Skeletal muscle satellite cell (primary cell): ENCODE results near the gene GPR143.

ENCODE experiments used
- H3K27me3 ChIP-seq: 2 replicates; pipeline ENCODE4 v1.7.0; 2013; ENCODE audit warnings: low read length; ENCODE audit not compliant: control insufficient read depth, insufficient read depth
- H3K36me3 ChIP-seq: 2 replicates; pipeline ENCODE4 v1.7.0; 2013; ENCODE audit warnings: mild to moderate bottlenecking, control low read depth, low read length; ENCODE audit not compliant: insufficient read depth
- H3K4me1 ChIP-seq: 2 replicates; pipeline ENCODE4 v1.7.0; 2013; ENCODE audit warnings: low read length; ENCODE audit not compliant: control insufficient read depth, insufficient read depth
- H3K4me2 ChIP-seq: 2 replicates; pipeline ENCODE4 v1.7.0; 2013; ENCODE audit warnings: mild to moderate bottlenecking, low read length
- H3K4me3 ChIP-seq: 2 replicates; pipeline ENCODE4 v1.7.0; 2013; ENCODE audit warnings: low read length
- H3K9ac ChIP-seq: 2 replicates; pipeline ENCODE4 v1.7.0; 2013; ENCODE audit warnings: mild to moderate bottlenecking, low read depth, low read length, moderate library complexity
- H3K9me3 ChIP-seq: replicated peaks from 2 replicates; pipeline ENCODE4 v1.7.0; 2013; ENCODE audit warnings: mild to moderate bottlenecking, control low read depth, low read length

Gene GPR143

GRCh38 chrX:9704876-9705465 lies 60.7 kb downstream of the GPR143 start:
- Histone ChIP-seq H3K36me3 (no peaks in the 10 kb centered on the region), H3K4me2 (no peak overlapping the region), H3K4me1 (peaks cover 5% of the 10 kb centered on the region), H3K9me3 (no peaks in the 10 kb centered on the region), H3K9ac (no peak overlapping the region), H3K4me3 (no peak overlapping the region), H3K27me3 (no peaks in the 10 kb centered on the region)

- H3K27me3 ChIP-seq, result no peaks in the 10 kb centered on the region
Observed at GRCh38 chrX:9703406-9703805, 62.2 kb downstream of the GPR143 start.

GRCh38 chrX:9701790-9702189 lies 63.9 kb downstream of the GPR143 start:
- H3K9ac ChIP-seq, result no peak overlapping the region
- no peaks in the 10 kb centered on the region for H3K9me3 ChIP-seq
- no peak overlapping the region for H3K4me3 ChIP-seq
- no peaks in the 10 kb centered on the region for H3K36me3 ChIP-seq
- H3K4me1 ChIP-seq, result no peaks in the 10 kb centered on the region
- no peaks in the 10 kb centered on the region for H3K27me3 ChIP-seq
- no peak overlapping the region for H3K4me2 ChIP-seq

More at GRCh38 chrX:9703406-9703805, 62.2 kb downstream of the GPR143 start:
- H3K9ac ChIP-seq, result no peak overlapping the region
- H3K4me3 ChIP-seq, result no peak overlapping the region
- no peaks in the 10 kb centered on the region for H3K36me3 ChIP-seq
- H3K9me3 ChIP-seq, result no peaks in the 10 kb centered on the region
- peaks cover 5% of the 10 kb centered on the region for H3K4me1 ChIP-seq
- no peak overlapping the region for H3K4me2 ChIP-seq

- no peak overlapping the region for H3K4me2 ChIP-seq
- H3K36me3 ChIP-seq, result no peaks in the 10 kb centered on the region
- no peak overlapping the region for H3K4me3 ChIP-seq
- no peaks in the 10 kb centered on the region for H3K4me1 ChIP-seq
- H3K9me3 ChIP-seq, result no peaks in the 10 kb centered on the region
- no peak overlapping the region for H3K9ac ChIP-seq
- H3K27me3 ChIP-seq, result no peaks in the 10 kb centered on the region
Observed at GRCh38 chrX:9700555-9700954, 65.1 kb downstream of the GPR143 start.

GRCh38 chrX:9698576-9698975 lies 67.1 kb downstream of the GPR143 start:
- Histone ChIP-seq H3K4me3 (no peak overlapping the region), H3K9me3 (no peaks in the 10 kb centered on the region)

GRCh38 chrX:9693307-9694001 lies 72.2 kb downstream of the GPR143 start:
- H3K36me3 ChIP-seq, result peaks cover 4% of the 10 kb centered on the region
- H3K27me3 ChIP-seq, result no peaks in the 10 kb centered on the region
- no peak overlapping the region for H3K9ac ChIP-seq
- no peak overlapping the region for H3K4me3 ChIP-seq
- no peaks in the 10 kb centered on the region for H3K9me3 ChIP-seq
- no peaks in the 10 kb centered on the region for H3K4me1 ChIP-seq
- no peak overlapping the region for H3K4me2 ChIP-seq

More at GRCh38 chrX:9698576-9698975, 67.1 kb downstream of the GPR143 start:
- no peak overlapping the region for H3K9ac ChIP-seq
- no peaks in the 10 kb centered on the region for H3K27me3 ChIP-seq
- no peaks in the 10 kb centered on the region for H3K36me3 ChIP-seq
- no peak overlapping the region for H3K4me2 ChIP-seq
- no peaks in the 10 kb centered on the region for H3K4me1 ChIP-seq

GRCh38 chrX:9690046-9690445 lies 75.6 kb downstream of the GPR143 start:
- H3K27me3 ChIP-seq, result no peaks in the 10 kb centered on the region
- H3K36me3 ChIP-seq, result peaks cover 4% of the 10 kb centered on the region
- no peak overlapping the region for H3K4me2 ChIP-seq
- no peaks in the 10 kb centered on the region for H3K4me1 ChIP-seq
- H3K9ac ChIP-seq, result no peak overlapping the region
- no peaks in the 10 kb centered on the region for H3K9me3 ChIP-seq
- no peak overlapping the region for H3K4me3 ChIP-seq

- Histone ChIP-seq H3K36me3 (peaks cover 4% of the 10 kb centered on the region), H3K4me3 (no peak overlapping the region), H3K27me3 (no peaks in the 10 kb centered on the region)
Observed at GRCh38 chrX:9688833-9689232, 76.8 kb downstream of the GPR143 start.

GRCh38 chrX:9687899-9688298 lies 77.7 kb downstream of the GPR143 start:
- Histone ChIP-seq H3K27me3 (no peaks in the 10 kb centered on the region), H3K4me2 (no peak overlapping the region), H3K9me3 (no peaks in the 10 kb centered on the region), H3K4me1 (no peaks in the 10 kb centered on the region), H3K9ac (no peak overlapping the region), H3K4me3 (no peak overlapping the region), H3K36me3 (no peaks in the 10 kb centered on the region)

More at GRCh38 chrX:9688833-9689232, 76.8 kb downstream of the GPR143 start:
- no peaks in the 10 kb centered on the region for H3K9me3 ChIP-seq
- H3K4me2 ChIP-seq, result no peak overlapping the region
- no peaks in the 10 kb centered on the region for H3K4me1 ChIP-seq
- H3K9ac ChIP-seq, result no peak overlapping the region

GRCh38 chrX:9683350-9683749 lies 82.3 kb downstream of the GPR143 start:
- H3K9ac ChIP-seq, result no peak overlapping the region
- H3K36me3 ChIP-seq, result no peaks in the 10 kb centered on the region
- no peak overlapping the region for H3K4me2 ChIP-seq
- H3K4me3 ChIP-seq, result no peak overlapping the region
- no peaks in the 10 kb centered on the region for H3K27me3 ChIP-seq
- no peaks in the 10 kb centered on the region for H3K4me1 ChIP-seq
- no peaks in the 10 kb centered on the region for H3K9me3 ChIP-seq

- H3K27me3 ChIP-seq, result no peaks in the 10 kb centered on the region
- H3K4me3 ChIP-seq, result no peak overlapping the region
- no peaks in the 10 kb centered on the region for H3K9me3 ChIP-seq
- no peak overlapping the region for H3K9ac ChIP-seq
- no peak overlapping the region for H3K4me2 ChIP-seq
- no peaks in the 10 kb centered on the region for H3K4me1 ChIP-seq
- H3K36me3 ChIP-seq, result no peaks in the 10 kb centered on the region
Observed at GRCh38 chrX:9682861-9683260, 82.8 kb downstream of the GPR143 start.

- Histone ChIP-seq H3K9ac (no peak overlapping the region), H3K9me3 (no peaks in the 10 kb centered on the region), H3K27me3 (no peaks in the 10 kb centered on the region), H3K4me3 (no peak overlapping the region), H3K4me1 (no peaks in the 10 kb centered on the region), H3K36me3 (no peaks in the 10 kb centered on the region), H3K4me2 (no peak overlapping the region)
Observed at GRCh38 chrX:9682456-9682855, 83.2 kb downstream of the GPR143 start.
